Measurements from ENCODE around the gene KRT82.
"Not testable (repeated sequence)": the region's sequence is repeated elsewhere in the genome, so short reads cannot be mapped to it uniquely, and the experiment has no call there.

KRT82 gene

DNA sequence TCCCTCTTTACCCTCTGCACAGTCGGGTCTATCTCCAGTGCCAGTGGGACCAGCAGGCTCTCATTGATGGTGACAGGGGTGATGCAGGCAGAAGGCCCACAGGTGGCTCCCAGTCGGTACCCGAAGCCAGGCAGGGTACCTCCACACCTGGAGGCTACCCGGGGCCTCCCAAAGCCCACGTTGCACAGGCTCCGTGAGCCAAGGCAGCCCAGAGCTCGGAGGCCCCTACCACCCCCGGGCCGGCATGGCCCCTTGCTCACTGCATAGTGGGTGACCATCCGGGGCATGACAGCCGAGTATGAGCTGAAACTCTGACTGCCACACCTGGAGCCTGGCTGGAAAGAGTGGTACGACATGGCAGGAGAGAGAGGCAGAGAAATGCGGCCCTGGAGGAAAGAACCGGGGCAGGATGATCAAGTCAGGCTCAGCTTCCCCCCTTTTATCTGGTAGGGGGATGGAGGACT is at the start of gene KRT82:
TSS of gene KRT82 (minus strand) at position 414 of the 464 bp plus-strand sequence. CDS start at position 356, 58 bp downstream.
- DNase-seq (ENCODE audit: low read depth), result no peak

DNA sequence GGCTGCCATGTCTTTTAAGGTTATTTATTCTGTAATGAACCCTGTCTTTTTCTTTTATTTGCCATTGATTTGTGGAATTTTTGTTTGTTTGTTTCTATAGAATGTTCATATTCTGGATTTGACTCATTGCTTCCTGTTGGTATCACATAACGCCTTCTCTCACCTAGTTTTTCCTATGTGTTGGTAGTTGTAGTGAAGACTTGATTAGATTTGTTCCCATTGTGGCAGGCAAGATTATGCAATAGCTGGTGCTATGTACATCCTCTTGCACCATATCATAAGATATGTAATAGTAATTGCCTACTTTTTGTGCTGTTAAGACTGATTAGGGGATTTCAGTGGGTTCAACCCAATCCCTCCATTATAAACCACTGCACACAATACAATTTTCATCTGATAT is 49.7 kb upstream of the KRT82 start:
- no peak for DNase-seq (ENCODE audit: low read depth)

DNA sequence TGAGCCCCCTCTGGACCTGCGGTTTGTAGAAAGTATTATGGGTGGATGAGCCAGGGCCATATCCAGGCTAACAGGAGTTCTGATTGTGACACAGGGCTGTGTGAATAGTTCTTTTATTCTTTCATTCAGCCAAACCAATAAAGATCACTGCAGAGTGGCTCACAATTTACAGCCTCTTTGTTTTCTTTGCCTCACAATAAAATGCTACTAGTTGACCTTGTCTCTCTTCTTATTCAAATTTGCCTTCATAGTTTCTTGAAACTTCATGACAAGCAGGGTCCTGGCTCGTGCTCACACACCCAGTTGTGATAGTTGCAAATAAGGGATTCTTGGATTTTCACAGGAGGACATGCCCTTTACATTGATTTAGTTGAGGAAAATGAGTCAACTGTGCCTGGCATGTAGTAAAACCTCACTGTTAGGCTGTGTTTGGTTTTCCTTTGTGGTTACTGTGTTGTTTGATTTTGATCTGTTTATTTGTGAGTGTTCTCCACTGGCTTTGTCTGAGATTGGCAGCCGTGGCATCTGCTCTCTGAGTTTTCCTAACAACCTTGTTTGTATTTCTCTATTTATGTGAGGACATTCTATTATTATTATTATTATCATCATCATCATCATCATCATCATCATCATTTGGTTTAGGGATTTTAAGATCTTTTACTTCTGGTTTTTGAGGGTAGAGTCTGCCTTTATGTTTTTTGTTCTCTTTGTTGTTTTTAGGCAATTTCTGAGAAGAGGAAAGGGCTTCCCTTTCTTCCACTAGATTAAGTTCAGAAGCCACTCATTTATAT is 48.5 kb upstream of the KRT82 start:
- DNase-seq (ENCODE audit: low read depth), result no peak

DNA sequence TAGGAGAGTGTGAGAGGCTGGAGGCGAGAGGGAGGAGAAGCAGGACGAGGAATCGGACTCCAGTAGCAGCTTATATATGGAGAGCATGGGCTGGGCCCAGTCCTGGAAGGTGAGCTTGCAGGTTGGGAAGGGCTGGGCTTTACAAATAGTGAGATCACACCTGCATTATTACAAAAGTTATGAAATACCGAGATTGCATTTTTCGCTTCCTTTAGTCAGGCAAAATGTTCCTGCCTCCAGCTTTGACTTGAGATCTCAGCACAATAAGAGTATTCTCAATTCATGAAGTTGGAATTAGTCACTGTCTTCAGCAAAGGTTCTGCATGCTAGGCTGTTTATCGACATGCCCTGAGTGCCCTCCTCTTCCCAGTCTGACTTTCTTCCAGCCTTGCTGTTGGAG is 46.0 kb upstream of the KRT82 start, which contains the start of gene KRT6B:
TSS of gene KRT6B (minus strand) at position 46 of the 400 bp plus-strand sequence. CDS start 68 bp downstream, outside the sequence.
- DNase-seq (ENCODE audit: low read depth), result no peak

DNA sequence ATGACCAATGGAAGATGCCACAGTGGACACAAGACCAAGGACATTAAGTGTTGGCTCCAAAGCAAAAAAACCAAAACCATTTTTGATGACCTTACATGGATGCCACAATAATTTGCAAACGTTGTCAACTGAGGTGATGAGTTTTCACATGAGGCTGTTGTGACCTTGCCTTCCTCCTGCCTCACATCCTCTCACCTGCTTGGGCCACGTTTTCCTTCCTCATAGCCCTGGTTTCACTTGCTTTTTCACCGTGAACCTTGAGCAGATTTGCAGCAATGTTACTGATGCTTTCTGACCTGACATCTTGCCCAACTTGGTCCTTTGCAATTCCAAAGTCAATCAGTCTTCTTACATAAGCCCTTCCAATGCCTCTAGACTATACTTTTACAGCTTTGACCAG is 42.1 kb upstream of the KRT82 start:
- no peak for DNase-seq (ENCODE audit: low read depth)

DNA sequence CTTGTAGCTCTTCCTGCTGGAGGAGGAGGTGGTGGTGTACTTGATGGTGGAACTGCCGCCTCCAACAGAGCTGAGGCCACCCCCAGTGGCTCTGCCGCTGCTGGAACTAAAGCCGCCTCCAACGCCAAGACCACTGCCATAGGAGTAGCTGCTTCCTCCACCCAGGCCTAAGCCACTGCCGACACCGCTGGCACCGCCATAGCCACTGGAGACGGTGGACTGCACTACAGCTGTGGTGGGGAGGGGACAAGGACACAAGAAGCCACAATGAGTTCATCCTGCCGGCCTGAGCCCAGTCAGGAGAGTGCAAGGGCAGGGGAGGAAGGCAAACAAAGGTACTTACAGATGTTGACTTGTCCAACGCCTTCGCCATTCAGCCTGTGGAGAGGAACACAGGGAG is 41.1 kb upstream of the KRT82 start:
- DNase-seq (ENCODE audit: low read depth), result not testable (repeated sequence)

DNA sequence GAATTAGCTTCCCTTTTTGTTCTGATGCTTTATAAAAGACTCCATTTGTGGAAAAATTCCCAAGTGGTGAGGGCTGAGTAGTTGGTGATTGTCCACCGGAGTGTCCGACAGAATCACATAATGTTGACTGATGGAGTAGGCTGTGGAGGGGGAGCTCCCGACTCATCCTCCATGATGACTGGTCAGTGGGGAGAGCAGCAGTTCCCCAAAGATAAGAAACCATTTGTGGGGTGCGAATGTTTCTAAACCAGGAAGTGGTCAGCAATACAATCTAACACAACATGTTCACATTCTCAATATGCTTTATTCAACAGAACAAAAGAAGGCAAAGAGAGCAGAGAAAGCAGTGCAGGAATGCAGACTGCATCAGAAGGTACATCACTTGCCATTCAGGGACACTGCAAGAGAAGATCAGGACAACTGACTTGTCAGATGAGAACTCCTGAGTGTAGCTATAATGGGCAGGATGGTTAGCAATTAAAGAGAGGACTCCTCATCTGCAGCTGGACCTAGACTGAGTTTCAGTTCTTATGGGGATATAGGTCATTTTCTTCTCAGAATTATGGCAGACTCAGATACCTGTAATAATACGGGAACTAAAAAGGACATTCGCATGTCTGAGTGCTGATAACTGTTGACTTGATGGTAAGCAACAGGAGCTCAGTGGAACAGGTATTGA is 40.4 kb upstream of the KRT82 start:
- no peak for DNase-seq (ENCODE audit: low read depth)

DNA sequence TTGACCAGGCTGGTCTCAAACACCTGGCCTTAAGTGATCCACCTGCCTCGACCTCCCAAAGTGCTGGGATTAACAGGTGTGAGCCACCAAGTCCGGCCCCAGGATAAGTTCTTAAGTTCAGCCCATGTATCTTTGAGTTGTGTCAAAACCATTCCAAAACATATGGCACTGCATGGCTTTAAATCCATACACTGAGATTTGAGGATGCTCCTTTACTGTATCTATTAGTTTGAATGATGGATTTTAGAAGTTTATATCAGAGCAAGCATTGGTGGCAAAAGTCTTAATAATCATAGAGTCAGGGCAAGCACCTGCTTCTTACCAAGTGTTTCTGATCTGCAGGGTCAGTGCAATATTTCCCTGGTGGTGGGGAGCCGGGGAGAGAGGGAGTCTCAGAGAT is 39.7 kb upstream of the KRT82 start:
- no peak for DNase-seq (ENCODE audit: low read depth)

DNA sequence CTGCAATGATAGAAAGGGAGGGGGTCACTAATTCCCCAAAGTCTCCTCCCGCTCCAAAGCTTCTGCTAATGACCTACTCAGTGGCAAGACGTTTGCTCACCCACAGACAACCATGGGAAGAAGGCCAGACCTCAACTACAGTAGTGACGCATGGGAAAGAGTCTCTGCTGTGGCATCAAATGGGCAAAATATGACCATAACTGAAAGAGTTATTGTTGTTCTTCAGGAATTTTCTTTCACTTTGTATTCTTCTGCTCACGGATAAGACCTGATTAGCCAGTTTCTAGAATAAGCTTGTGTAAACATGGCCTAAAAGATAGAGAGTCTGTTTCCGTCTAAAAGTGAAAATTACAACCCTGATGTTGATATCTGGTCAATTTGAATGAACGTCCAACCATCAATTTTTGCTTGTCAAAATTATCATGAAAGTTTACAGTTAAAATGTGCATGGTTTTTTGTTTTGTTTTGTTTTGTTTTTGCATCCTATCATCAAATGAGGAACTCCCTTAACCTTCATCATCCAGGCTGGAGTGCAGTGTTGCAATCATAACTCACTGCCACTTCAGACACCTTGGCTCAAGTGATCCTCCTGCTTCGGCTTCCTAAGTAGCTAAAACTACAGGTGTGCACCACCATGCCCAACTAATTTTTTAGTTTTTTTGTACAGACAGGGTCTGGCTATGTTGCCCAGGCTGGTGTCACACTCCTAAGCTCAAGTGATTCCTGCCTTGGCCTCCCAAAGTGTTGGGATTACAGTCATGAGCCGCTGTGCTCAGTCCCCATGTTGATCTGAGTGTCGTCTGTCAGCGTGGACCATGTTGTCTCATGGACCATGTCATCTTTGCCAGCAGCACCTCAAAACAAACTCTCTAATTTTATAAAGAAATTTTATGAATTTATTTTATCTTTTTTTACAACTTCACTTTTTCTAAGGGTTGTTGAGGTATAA is 38.8 kb upstream of the KRT82 start:
- no peak for DNase-seq (ENCODE audit: low read depth)

DNA sequence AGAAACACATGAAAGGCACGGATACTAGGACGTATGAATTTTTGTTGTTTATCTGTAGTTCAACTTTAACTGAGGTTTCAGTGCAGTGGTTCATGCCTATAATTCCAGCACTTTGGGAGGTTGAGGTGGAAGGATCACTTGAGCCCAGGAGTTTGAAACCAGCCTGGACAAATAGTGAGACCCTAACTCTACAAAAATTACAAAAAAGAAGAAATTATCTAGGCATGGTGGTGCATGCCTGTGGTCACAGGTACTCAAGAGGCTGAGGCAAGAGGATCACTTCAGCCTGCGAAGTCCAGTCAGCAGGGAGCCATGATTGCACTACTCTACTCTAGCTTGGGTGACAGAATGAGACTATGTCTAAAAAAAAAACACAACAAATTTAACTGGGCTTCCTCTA is 37.8 kb upstream of the KRT82 start:
- no peak for DNase-seq (ENCODE audit: low read depth)

DNA sequence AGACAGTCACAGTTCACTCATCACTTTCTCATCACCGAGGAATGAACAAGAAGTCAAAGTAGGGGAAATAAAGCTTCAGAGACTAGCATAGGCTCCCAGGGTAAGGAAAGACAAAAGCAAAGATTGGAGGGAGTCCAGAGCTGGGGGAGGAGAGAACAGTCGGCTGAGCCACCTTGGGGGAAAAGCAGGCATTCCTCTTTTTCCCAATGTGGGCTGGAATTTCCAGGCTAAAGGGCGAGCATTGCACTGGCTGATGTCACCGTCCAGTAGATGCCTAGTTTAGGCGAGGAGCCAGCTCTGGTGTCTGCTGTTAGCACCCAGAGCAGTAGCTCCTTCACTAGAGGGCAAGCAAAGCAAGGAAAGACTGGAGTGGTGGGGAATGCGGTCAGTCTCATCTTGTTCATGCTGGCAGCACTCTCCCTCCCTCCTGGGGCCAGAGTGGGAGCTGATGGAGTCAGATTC is 36.5 kb upstream of the KRT82 start:
- DNase-seq (ENCODE audit: low read depth), result peak; percentile 50

DNA sequence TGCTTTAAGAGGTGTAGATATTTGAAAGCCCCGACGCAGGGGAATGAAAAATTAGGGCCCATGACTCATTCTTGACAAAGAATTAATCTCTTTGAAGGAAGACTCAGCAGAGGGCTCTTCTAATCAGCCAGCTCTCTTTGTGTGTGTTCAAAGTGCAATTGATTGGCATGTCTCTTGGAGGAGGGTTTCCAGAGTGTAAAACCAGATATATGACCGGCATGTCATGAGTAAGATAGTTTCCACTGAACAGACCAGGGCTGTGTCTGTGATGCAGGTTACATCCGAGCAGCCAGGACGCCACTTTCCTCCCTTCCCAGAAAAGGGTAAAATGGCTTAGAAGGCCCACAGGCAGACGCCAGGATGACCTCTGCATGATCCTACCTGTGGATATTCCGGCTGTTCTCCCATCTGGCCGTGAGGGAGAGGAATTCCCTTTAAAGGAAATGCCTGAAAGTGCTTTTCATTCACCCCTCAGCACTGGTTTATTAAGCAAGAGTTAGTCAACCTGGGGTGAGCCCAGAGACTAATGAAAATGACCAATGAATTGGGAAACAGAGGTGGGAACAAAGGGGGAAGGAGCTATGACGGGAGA is 35.3 kb upstream of the KRT82 start:
- no peak for DNase-seq (ENCODE audit: low read depth)

DNA sequence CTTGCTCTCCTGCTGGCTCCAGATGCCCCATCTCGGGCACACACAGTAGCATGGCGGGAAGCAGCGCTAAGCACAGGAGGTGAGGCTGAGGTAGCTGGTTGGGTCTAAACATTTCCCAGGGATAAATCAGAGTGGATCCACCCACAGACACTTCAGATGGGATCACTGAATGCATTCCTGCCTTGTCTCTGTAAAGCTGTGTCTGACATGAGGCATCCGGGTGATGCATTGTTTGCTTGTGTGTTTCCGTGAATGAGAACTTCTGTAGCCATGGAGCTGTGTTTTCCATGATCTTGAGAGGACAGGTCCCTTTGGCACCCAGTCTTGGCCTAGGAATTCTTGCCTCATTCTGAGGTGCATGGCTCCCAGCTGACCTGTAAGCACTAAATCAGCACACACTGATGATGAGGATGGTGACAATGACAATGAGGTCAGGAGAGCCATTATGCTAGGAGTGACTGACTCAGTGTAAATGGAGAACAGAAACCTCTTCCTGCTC is 34.7 kb upstream of the KRT82 start:
- DNase-seq (ENCODE audit: low read depth), result peak; percentile 60

DNA sequence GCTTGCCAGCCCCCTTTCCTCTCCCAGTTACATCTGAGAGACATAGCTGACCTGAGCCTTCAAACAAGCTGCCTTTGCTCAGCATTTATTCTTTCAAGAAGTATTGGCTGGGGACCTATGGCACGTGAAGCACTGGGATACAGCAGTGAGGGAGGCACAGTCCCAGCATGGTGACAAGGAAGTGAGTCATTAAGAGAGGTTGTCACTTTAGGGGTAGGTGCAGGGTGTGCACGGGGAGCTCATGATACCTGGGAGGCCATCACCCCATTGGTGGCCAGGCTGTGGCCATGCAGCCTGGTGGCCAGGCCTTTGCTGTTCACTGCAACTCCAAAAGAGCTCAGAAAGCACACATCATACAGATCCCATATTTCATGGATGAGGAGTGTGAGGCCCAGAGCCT is 33.7 kb upstream of the KRT82 start:
- DNase-seq (ENCODE audit: low read depth), result no peak

DNA sequence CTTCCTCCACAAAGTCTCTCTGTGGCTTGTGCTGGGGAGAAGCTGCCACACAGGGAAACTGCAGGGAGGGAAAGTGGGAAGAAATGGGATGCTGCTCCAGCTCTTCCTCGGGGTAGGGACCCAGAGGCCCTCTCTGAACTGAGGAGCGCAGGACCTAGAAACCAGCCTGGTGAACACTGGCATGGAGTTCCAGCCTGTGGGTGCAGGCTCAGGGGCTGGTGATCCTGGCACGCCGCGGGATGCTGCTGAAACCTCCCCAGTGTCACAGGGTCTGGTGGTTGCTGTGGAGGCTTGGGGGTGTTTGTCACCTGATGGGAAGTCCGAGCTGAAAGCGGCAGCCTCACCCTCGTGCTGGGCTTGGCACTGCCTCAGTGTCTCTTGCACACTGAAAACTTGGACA is 33.3 kb upstream of the KRT82 start:
- DNase-seq (ENCODE audit: low read depth), result no peak

DNA sequence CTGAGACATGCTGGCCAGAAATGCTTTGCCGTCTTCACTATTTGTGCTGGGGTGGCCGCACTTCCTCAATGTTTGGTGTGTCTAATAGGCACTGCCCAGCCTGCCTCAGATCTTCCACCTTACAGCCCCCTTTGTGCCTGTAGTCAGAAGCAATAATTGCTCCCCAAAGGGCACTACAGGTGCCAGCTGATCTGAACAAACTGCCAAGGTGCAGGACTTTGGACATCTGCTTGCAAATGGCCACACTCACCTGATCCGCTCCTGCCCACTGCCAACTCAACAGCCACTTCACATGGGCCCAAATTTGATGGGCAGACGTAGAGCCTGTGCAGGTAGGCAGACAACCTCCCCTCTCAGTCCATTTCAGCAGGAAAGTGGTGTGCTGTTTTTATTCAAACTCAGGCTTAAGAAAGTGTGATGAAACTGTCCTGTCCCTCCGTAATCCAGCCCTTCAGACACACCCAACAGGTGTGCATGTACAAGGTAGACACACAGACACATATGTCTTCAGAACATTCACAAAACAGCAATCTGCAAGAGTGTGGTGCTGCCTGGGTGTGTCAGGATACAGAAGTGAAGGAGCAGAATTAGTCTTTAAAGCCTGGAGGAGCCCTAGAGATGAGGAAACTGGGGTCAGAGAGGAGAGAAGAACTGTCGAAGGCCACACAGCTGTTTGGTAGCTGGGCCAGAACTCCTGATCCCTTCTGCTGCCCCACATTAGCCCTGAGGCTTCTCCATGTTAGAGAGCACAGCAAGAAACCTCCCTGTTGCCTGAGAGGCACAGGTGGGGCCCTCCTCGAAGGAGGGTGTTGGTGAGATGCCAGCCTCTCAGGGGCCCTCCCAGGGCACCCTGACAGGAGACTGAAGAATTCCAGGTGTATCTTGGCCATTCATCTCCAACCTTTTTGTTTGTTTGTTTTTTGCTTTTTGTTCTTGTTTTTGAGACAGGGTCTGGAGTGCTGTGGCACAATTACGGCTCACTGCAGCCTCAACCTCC is 32.5 kb upstream of the KRT82 start:
- DNase-seq (ENCODE audit: low read depth), result no peak

DNA sequence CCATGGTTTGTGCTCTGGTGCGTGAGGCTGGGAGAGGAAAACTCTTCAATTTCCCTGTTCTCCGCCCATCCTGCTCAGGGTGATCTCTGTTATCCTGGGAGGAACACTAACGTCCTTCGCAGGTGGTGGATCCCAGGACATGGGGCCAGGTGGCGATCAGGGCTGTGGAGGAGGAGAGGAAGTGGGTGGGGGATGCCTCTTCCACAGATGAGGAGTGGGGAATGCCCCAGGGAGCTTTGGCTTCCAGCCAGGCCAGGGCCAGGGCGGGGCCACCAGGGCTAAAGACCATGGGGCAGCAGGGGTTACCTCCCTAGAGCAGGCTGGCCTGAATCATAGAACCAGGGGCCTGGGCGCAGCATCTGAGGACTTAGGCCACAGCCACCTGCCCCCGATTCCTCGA is 31.4 kb upstream of the KRT82 start:
- no peak for DNase-seq (ENCODE audit: low read depth)

DNA sequence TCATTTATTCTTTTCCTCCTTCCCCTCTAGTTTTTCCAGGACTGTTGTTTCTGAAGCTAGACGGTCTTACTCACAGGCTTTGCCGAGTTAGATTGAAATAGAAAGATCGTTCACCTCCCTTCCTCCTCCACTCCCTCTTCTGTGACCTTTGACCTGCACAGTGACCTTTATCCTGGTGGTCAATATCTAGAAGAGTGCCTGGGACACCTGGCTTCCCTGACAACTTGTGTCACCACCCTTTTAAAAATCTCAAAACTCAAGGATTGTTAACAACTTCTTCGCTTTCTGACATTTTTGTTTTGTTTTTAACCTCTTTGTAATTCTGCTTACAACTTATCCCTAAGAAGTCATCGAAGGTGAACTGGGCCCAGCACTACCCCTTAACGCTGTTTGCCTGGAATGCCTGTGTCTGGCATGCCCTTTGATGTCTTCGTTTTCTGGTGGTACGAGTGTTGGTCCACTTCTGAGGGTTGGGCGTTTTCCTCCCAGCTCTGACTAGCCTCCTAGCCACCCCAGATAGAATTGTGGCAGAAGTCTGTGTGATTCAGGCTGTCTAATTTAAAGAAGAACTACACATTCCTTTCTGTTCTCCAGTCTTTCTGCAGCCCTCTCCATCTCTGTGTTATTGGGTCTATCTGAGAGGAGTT is 30.8 kb upstream of the KRT82 start:
- DNase-seq (ENCODE audit: low read depth), result no peak

DNA sequence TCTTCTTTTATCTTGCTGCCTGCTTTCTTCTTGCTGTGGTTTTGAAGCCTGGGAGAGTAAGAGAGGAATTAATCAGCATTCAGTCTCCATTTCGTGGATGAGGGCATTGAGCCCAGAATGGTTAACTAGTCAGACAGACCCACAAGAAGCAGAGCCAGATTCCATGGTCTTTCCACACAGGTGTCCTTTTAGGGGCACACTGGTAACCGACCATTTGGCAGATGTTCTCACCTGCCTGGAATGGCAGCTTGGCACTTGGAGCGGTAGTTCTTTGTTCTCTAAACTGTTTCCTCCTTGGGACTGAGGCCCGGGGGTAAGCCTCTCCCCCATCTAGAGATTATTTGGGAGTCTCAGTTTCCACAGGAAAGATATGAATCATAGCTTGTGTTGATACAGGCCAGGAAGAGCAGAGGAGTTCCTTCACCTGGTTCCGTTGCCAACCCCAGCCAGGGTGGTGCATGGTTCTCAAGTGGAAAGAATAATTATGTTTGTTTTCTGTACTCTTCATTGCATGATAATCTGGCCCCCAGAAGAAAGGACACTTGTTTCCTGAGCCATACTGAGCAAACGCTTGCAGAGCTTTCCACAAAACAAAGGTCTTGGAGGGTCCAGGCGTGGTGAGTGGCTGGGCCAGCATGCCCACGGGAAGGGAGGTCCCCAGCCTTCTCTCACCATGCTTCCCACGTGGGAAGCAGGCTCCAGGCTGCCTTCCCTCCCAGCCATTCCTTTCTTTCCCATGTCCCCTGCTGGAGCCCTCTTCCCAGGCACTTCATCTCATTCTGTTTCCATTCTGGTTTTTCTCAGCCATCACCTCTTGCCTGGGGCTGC is 30.1 kb upstream of the KRT82 start:
- no peak for DNase-seq (ENCODE audit: low read depth)

Measured in GM04503 (cell line).